GM23338 (cell line): ENCODE data around the gene MKNK1. TPM values are rescaled to one million over a fixed set of nuclear protein-coding genes. Genes with fewer than 3 reads are reported as not detected.

Source experiments
- ATAC-seq: fragments of 200-7000 bp; cut with Tn5 transposase; 3 replicates; pipeline ENCODE4 v1.9.1; 2020
- DNase-seq: peaks from one replicate; pipeline ENCODE4 v3.0.0-alpha.2; 2015; ENCODE audit warnings: low spot score
- H2AFZ ChIP-seq: fragments of 200-600 bp; sonication (generic); 2 replicates; pipeline ENCODE4 v1.8.0; 2016; ENCODE audit warnings: antibody characterized with exemption, mild to moderate bottlenecking, moderate library complexity
- H3F3A ChIP-seq: fragments of 200-600 bp; sonication (generic); replicated peaks from 2 replicates; pipeline ENCODE4 v1.8.0; 2017; ENCODE audit warnings: antibody characterized with exemption, mixed run types, low read depth
- H3K27ac ChIP-seq: fragments of 200-600 bp; sonication (generic); 2 replicates; pipeline ENCODE4 v1.6.1; 2016; ENCODE audit warnings: low read depth
- H3K27me3 ChIP-seq: fragments of 200-600 bp; sonication (generic); 2 replicates; pipeline ENCODE4 v1.8.0; 2016; ENCODE audit warnings: mild to moderate bottlenecking, mixed run types, moderate library complexity; ENCODE audit not compliant: insufficient read depth
- H3K36me3 ChIP-seq: fragments of 200-600 bp; sonication (generic); 2 replicates; pipeline ENCODE4 v1.8.0; 2016; ENCODE audit warnings: mild to moderate bottlenecking; ENCODE audit not compliant: insufficient read depth
- H3K4me1 ChIP-seq: fragments of 200-600 bp; sonication (generic); 2 replicates; pipeline ENCODE4 v1.8.0; 2016; ENCODE audit warnings: mild to moderate bottlenecking, moderate library complexity; ENCODE audit not compliant: insufficient read depth
- H3K4me2 ChIP-seq: fragments of 200-600 bp; sonication (generic); 2 replicates; pipeline ENCODE4 v1.7.1; 2017; ENCODE audit warnings: mixed run types
- H3K4me3 ChIP-seq: fragments of 200-600 bp; sonication (generic); 2 replicates; pipeline ENCODE4 v1.6.1; 2016; ENCODE audit warnings: mixed run types
- H3K79me2 ChIP-seq: fragments of 200-600 bp; sonication (generic); replicated peaks from 2 replicates; pipeline ENCODE4 v1.8.0; 2017; ENCODE audit warnings: mild to moderate bottlenecking; ENCODE audit not compliant: insufficient read depth
- H3K9me2 ChIP-seq: fragments of 200-600 bp; sonication (generic); 2 replicates; pipeline ENCODE4 v1.8.0; 2017; ENCODE audit not compliant: insufficient read depth
- H4K20me1 ChIP-seq: fragments of 200-600 bp; sonication (generic); replicated peaks from 2 replicates; pipeline ENCODE4 v1.8.0; 2017; ENCODE audit warnings: mild to moderate bottlenecking; ENCODE audit not compliant: insufficient read depth
- H3K27ac Mint-ChIP-seq: 2 replicates; pipeline ENCODE4 v1.8.0; 2020; ENCODE audit warnings: inconsistent platforms, mild to moderate bottlenecking, moderate library complexity, mixed read lengths
- H3K27me3 Mint-ChIP-seq: 3 replicates; pipeline ENCODE4 v1.8.0; 2022; ENCODE audit warnings: low read depth, mild to moderate bottlenecking, moderate library complexity, mixed read lengths, inconsistent platforms; ENCODE audit not compliant: insufficient read depth, poor library complexity
- H3K36me3 Mint-ChIP-seq: 3 replicates; pipeline ENCODE4 v1.8.0; 2021; ENCODE audit warnings: low read depth, mild to moderate bottlenecking, inconsistent platforms, moderate library complexity, mixed read lengths
- H3K4me1 Mint-ChIP-seq: 3 replicates; pipeline ENCODE4 v1.8.0; 2020; ENCODE audit warnings: mild to moderate bottlenecking, inconsistent platforms, mixed read lengths
- H3K4me3 Mint-ChIP-seq: 3 replicates; pipeline ENCODE4 v1.8.0; 2021; ENCODE audit warnings: moderate library complexity, mild to moderate bottlenecking, inconsistent platforms, mixed read lengths
- H3K9me3 Mint-ChIP-seq: 3 replicates; pipeline ENCODE4 v1.8.0; 2020; ENCODE audit warnings: moderate library complexity, mild to moderate bottlenecking, inconsistent platforms, mixed read lengths
- CREB1 ChIP-seq: fragments of 250-450 bp; sonication (Bioruptor Pico); IDR thresholded peaks from 2 replicates; pipeline ENCODE4 v1.5.0; 2020; ENCODE audit warnings: low read depth, mild to moderate bottlenecking, moderate library complexity
- EZH2 ChIP-seq: fragments of 200-600 bp; sonication (generic); IDR thresholded peaks from one replicate; pipeline ENCODE4 v1.8.0; 2017; ENCODE audit warnings: antibody characterized with exemption, mild to moderate bottlenecking, low read depth; ENCODE audit not compliant: unreplicated experiment
- JUNB ChIP-seq: IDR thresholded peaks from one replicate; pipeline ENCODE4 v1.6.1; 2016; ENCODE audit warnings: antibody characterized with exemption; ENCODE audit not compliant: unreplicated experiment
- NANOG ChIP-seq: IDR thresholded peaks from 2 replicates; pipeline ENCODE4 v1.6.1; 2016; ENCODE audit warnings: antibody characterized with exemption, borderline replicate concordance
- POLR2AphosphoS5 ChIP-seq: IDR thresholded peaks from 2 replicates; pipeline ENCODE4 v1.6.1; 2016; ENCODE audit warnings: antibody characterized with exemption, low read depth
- STAT1 ChIP-seq: IDR thresholded peaks from one replicate; pipeline ENCODE4 v1.6.1; 2016; ENCODE audit warnings: antibody characterized with exemption; ENCODE audit not compliant: unreplicated experiment
- ZNF114 ChIP-seq: fragments of 250-450 bp; sonication (Bioruptor Pico); IDR thresholded peaks from 2 replicates; pipeline ENCODE4 v1.5.0; 2020; ENCODE audit warnings: mild to moderate bottlenecking, moderate library complexity
- ZNF331 ChIP-seq: fragments of 250-450 bp; sonication (Bioruptor Pico); IDR thresholded peaks from 2 replicates; pipeline ENCODE4 v1.5.0; 2020; ENCODE audit warnings: low read depth, mild to moderate bottlenecking, moderate library complexity
- polyA plus RNA-seq: library from polyadenylated mRNA; unstranded; fragments of >200 nt; fragmentation: Nextera tagmentation; extraction: Ambion mirVana; gene quantifications from 2 replicates; pipeline ENCODE4 v1.2.1, GENCODE V29; 2016
- total RNA-seq: library from RNA; depleted of rRNA; stranded (reverse); fragments of >200 nt; shearing (Covaris generic); gene quantifications from 2 replicates; pipeline ENCODE4 v1.2.3, GENCODE V29; 2014
- TF ChIP-seq, protein P1 (sequence below): IDR thresholded peaks from 2 replicates; pipeline ENCODE4 v1.6.1; 2016; ENCODE audit warnings: antibody characterized with exemption
- TF ChIP-seq, protein P2 (sequence below), 2 experiments: fragments of 200-600 bp in 1 of 2; sonication (generic) in 1 of 2; conservative IDR thresholded peaks; 2 replicates each; pipeline versions ENCODE4 v1.5.1 to v1.6.1; 2016 to 2017; ENCODE audit warnings: antibody characterized with exemption in 2 of 2, low read depth in 2 of 2, mild to moderate bottlenecking in 2 of 2, moderate library complexity in 1 of 2
- TF ChIP-seq, protein P3 (sequence below): fragments of 250-450 bp; sonication (Bioruptor Pico); IDR thresholded peaks from 2 replicates; pipeline ENCODE4 v1.5.0; 2020; ENCODE audit warnings: mild to moderate bottlenecking, moderate library complexity

MKNK1 gene
- total and polyA plus RNA-seq, 2 experiments from 2014 or later: 11.8 to 20.5 TPM

DNA sequence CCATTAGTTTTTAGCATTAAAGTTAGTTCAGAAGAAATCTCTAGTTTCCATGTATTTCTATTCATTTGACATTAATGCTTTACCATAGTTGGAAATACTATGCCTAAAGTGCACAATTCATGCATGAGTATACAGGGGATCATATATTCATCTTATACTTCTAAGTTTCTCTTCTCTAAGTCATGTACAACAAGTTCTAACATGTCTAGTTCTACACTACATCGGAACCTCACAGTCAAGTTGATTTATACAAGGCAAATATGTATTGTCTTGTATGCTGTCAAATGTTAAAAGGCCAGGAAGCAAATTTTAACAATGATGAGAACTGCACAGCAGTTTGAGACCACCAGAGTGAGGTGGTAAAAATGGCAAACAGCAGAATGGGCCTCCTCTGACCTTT, 35.5 kb upstream of the MKNK1 start:
- H3F3A ChIP-seq: no peaks in the 10 kb centered on the region
- H3K36me3 ChIP-seq: no peaks in the 10 kb centered on the region; the same call in 1 of the 2 replicates
- DNase-seq: no peak
- H3K27me3 ChIP-seq: no peaks in the 10 kb centered on the region
- no peak overlapping the region for H3K27ac Mint-ChIP-seq
- H3K4me2 ChIP-seq: no peak overlapping the region
- no peak for ATAC-seq
- H3K9me3 Mint-ChIP-seq: no peaks in the 10 kb centered on the region
- H4K20me1 ChIP-seq: no peaks in the 10 kb centered on the region; the same call in none of the 2 replicates
- no peak overlapping the region for H2AFZ ChIP-seq
- no peak overlapping the region for H3K27ac ChIP-seq
- H3K4me3 ChIP-seq: no peak overlapping the region
- no peak for TF ChIP-seq JUNB
- TF ChIP-seq CREB1 (CRISPR knock-in tag): no peak
- no peak for TF ChIP-seq POLR2AphosphoS5
- TF ChIP-seq, protein P1, sequence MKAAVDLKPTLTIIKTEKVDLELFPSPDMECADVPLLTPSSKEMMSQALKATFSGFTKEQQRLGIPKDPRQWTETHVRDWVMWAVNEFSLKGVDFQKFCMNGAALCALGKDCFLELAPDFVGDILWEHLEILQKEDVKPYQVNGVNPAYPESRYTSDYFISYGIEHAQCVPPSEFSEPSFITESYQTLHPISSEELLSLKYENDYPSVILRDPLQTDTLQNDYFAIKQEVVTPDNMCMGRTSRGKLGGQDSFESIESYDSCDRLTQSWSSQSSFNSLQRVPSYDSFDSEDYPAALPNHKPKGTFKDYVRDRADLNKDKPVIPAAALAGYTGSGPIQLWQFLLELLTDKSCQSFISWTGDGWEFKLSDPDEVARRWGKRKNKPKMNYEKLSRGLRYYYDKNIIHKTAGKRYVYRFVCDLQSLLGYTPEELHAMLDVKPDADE: no peak
- TF ChIP-seq NANOG: no peak
- TF ChIP-seq, protein P2, sequence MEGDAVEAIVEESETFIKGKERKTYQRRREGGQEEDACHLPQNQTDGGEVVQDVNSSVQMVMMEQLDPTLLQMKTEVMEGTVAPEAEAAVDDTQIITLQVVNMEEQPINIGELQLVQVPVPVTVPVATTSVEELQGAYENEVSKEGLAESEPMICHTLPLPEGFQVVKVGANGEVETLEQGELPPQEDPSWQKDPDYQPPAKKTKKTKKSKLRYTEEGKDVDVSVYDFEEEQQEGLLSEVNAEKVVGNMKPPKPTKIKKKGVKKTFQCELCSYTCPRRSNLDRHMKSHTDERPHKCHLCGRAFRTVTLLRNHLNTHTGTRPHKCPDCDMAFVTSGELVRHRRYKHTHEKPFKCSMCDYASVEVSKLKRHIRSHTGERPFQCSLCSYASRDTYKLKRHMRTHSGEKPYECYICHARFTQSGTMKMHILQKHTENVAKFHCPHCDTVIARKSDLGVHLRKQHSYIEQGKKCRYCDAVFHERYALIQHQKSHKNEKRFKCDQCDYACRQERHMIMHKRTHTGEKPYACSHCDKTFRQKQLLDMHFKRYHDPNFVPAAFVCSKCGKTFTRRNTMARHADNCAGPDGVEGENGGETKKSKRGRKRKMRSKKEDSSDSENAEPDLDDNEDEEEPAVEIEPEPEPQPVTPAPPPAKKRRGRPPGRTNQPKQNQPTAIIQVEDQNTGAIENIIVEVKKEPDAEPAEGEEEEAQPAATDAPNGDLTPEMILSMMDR (conservative IDR thresholded peaks at IDR 0.05; ENCODE audit: low read depth in 2 of 2): no peak
- TF ChIP-seq, protein P3, sequence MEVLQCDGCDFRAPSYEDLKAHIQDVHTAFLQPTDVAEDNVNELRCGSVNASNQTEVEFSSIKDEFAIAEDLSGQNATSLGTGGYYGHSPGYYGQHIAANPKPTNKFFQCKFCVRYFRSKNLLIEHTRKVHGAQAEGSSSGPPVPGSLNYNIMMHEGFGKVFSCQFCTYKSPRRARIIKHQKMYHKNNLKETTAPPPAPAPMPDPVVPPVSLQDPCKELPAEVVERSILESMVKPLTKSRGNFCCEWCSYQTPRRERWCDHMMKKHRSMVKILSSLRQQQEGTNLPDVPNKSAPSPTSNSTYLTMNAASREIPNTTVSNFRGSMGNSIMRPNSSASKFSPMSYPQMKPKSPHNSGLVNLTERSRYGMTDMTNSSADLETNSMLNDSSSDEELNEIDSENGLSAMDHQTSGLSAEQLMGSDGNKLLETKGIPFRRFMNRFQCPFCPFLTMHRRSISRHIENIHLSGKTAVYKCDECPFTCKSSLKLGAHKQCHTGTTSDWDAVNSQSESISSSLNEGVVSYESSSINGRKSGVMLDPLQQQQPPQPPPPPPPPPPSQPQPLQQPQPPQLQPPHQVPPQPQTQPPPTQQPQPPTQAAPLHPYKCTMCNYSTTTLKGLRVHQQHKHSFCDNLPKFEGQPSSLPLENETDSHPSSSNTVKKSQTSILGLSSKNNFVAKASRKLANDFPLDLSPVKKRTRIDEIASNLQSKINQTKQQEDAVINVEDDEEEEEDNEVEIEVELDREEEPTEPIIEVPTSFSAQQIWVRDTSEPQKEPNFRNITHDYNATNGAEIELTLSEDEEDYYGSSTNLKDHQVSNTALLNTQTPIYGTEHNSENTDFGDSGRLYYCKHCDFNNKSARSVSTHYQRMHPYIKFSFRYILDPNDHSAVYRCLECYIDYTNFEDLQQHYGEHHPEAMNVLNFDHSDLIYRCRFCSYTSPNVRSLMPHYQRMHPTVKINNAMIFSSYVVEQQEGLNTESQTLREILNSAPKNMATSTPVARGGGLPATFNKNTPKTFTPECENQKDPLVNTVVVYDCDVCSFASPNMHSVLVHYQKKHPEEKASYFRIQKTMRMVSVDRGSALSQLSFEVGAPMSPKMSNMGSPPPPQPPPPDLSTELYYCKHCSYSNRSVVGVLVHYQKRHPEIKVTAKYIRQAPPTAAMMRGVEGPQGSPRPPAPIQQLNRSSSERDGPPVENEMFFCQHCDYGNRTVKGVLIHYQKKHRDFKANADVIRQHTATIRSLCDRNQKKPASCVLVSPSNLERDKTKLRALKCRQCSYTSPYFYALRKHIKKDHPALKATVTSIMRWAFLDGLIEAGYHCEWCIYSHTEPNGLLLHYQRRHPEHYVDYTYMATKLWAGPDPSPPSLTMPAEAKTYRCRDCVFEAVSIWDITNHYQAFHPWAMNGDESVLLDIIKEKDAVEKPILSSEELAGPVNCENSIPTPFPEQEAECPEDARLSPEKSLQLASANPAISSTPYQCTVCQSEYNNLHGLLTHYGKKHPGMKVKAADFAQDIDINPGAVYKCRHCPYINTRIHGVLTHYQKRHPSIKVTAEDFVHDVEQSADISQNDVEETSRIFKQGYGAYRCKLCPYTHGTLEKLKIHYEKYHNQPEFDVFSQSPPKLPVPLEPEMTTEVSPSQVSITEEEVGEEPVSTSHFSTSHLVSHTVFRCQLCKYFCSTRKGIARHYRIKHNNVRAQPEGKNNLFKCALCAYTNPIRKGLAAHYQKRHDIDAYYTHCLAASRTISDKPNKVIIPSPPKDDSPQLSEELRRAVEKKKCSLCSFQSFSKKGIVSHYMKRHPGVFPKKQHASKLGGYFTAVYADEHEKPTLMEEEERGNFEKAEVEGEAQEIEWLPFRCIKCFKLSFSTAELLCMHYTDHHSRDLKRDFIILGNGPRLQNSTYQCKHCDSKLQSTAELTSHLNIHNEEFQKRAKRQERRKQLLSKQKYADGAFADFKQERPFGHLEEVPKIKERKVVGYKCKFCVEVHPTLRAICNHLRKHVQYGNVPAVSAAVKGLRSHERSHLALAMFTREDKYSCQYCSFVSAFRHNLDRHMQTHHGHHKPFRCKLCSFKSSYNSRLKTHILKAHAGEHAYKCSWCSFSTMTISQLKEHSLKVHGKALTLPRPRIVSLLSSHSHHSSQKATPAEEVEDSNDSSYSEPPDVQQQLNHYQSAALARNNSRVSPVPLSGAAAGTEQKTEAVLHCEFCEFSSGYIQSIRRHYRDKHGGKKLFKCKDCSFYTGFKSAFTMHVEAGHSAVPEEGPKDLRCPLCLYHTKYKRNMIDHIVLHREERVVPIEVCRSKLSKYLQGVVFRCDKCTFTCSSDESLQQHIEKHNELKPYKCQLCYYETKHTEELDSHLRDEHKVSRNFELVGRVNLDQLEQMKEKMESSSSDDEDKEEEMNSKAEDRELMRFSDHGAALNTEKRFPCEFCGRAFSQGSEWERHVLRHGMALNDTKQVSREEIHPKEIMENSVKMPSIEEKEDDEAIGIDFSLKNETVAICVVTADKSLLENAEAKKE (CRISPR knock-in tag): no peak
- TF ChIP-seq ZNF114 (CRISPR knock-in tag): no peak
- no peak for TF ChIP-seq EZH2
- TF ChIP-seq STAT1: no peak
- TF ChIP-seq ZNF331: no peak
- H3K4me1 ChIP-seq: no peaks in the 10 kb centered on the region
- H3K9me2 ChIP-seq: no peaks in the 10 kb centered on the region
- H3K79me2 ChIP-seq: no peaks in the 10 kb centered on the region
- H3K4me3 Mint-ChIP-seq: no peak overlapping the region
- peaks cover 9% of the 10 kb centered on the region for H3K36me3 Mint-ChIP-seq
- no peaks in the 10 kb centered on the region for H3K4me1 Mint-ChIP-seq
- H3K27me3 Mint-ChIP-seq: no peaks in the 10 kb centered on the region
